Lower lobe of right lung (tissue), 2 donors: Measurements from ENCODE around the gene ITIH1. TPM values are rescaled to one million over a fixed set of nuclear protein-coding genes. Genes with fewer than 3 reads are reported as not detected.
"Not testable (repeated sequence)": the region's sequence is repeated elsewhere in the genome, so short reads cannot be mapped to it uniquely, and the experiment has no call there.

Source experiments
- ATAC-seq, 2 donors: fragments of 200-7000 bp; cut with Tn5 transposase; one replicate each; pipeline ENCODE4 v1.9.1; 2020 to 2022; ENCODE audit warnings: mild to moderate bottlenecking in 2 of 2, moderate library complexity in 2 of 2
- DNase-seq: peaks from one replicate; pipeline ENCODE4 v3.0.0-alpha.2; 2020
- H3K27ac ChIP-seq: fragments of 200-600 bp; one replicate; pipeline ENCODE4 v1.8.0; 2022
- H3K27me3 ChIP-seq: fragments of 200-600 bp; one replicate; pipeline ENCODE4 v1.8.0; 2022; ENCODE audit warnings: low read depth
- H3K36me3 ChIP-seq: fragments of 200-600 bp; one replicate; pipeline ENCODE4 v1.8.0; 2022; ENCODE audit warnings: mild to moderate bottlenecking
- H3K4me1 ChIP-seq: fragments of 200-600 bp; one replicate; pipeline ENCODE4 v1.8.0; 2022
- H3K4me3 ChIP-seq: fragments of 200-600 bp; one replicate; pipeline ENCODE4 v1.8.0; 2022; ENCODE audit warnings: mild to moderate bottlenecking
- H3K9me3 ChIP-seq: fragments of 200-600 bp; one replicate; pipeline ENCODE4 v1.8.0; 2022
- CTCF ChIP-seq: fragments of 200-600 bp; IDR thresholded peaks from one replicate; pipeline ENCODE4 v1.8.0; 2022; ENCODE audit warnings: antibody characterized with exemption, mild to moderate bottlenecking
- intact Hi-C: fragments of 100-400 bp; cut with DNase I; formaldehyde crosslinking; loops from one replicate; pipeline ENCODE4 v1.11.0; 2022
- long read RNA-seq: library from polyadenylated mRNA; unstranded; transcript quantifications from one replicate; pipeline ENCODE4 v2.0.0, GENCODE V29; 2021
- total RNA-seq: library from RNA; stranded (reverse); fragmentation: NEBNext Ultra II Directional; extraction: Animal tissue kit (Norgen Biotek cat#: 25700); gene quantifications from one replicate; pipeline ENCODE4 v1.2.1, GENCODE V29; 2021
- donor health status: DM: no; HTN: yes; CAD: no; lungs with severe emphysema.

Gene ITIH1
- total RNA-seq: not detected
- long read RNA-seq, partial matches to known transcripts: 0 of 1 reads
- long read RNA-seq, other reads (novel, unspliced or antisense): 1 of 1 reads

- ATAC-seq: no peak
- Histone ChIP-seq H3K4me1 (no peaks in the 10 kb centered on the region), H3K27ac (no peak within 1 kb of the TSS), H3K27me3 (no peaks in the 10 kb centered on the region), H3K9me3 (no peaks in the 10 kb centered on the region), H3K36me3 (no peaks in the 10 kb centered on the region), H3K4me3 (no peak within 1 kb of the TSS)
- no peak for TF ChIP-seq CTCF
- intact Hi-C loops: no loop called here
- DNase-seq: peak; percentile 41
Observed at GRCh38 chr3:52777127-52777958, at the start of gene ITIH1. TSS of gene ITIH1 (plus strand) at chr3:52777599. CDS start at chr3:52777616, 17 bp downstream.

GRCh38 chr3:52728753-52729152 is 48.6 kb upstream of the ITIH1 start:
- H3K4me3 ChIP-seq, H3K27me3 ChIP-seq, ATAC-seq, intact Hi-C loops, H3K27ac ChIP-seq, DNase-seq, H3K9me3 ChIP-seq, H3K4me1 ChIP-seq: not testable (repeated sequence)
- peaks cover 38% of the 10 kb centered on the region for H3K36me3 ChIP-seq

GRCh38 chr3:52730681-52731080 is 46.7 kb upstream of the ITIH1 start:
- H3K36me3 ChIP-seq: peaks cover 56% of the 10 kb centered on the region
- H3K9me3 ChIP-seq: peaks cover 5% of the 10 kb centered on the region
- no peaks in the 10 kb centered on the region for H3K27me3 ChIP-seq
- no peak overlapping the region for H3K27ac ChIP-seq
- H3K4me3 ChIP-seq: no peak overlapping the region
- intact Hi-C loops: no loop called here
- ATAC-seq (no peak), DNase-seq (no peak)
- TF ChIP-seq CTCF: no peak
- H3K4me1 ChIP-seq: no peaks in the 10 kb centered on the region

GRCh38 chr3:52731590-52731989 is 45.8 kb upstream of the ITIH1 start:
- Histone ChIP-seq H3K36me3 (peaks cover 65% of the 10 kb centered on the region), H3K9me3 (peaks cover 5% of the 10 kb centered on the region), H3K27me3 (no peaks in the 10 kb centered on the region), H3K27ac (no peak overlapping the region), H3K4me1 (no peaks in the 10 kb centered on the region), H3K4me3 (no peak overlapping the region)
- DNase-seq (no peak), ATAC-seq (no peak)
- intact Hi-C loops: no loop called here
- no peak for TF ChIP-seq CTCF

GRCh38 chr3:52733256-52733891 is 44.0 kb upstream of the ITIH1 start:
- intact Hi-C loops: no loop called here
- peaks cover 83% of the 10 kb centered on the region for H3K36me3 ChIP-seq

More at GRCh38 chr3:52733256-52733891, 44.0 kb upstream of the ITIH1 start:
- Histone ChIP-seq H3K27ac (no peak overlapping the region), H3K27me3 (no peaks in the 10 kb centered on the region), H3K9me3 (peaks cover 5% of the 10 kb centered on the region), H3K4me1 (no peaks in the 10 kb centered on the region), H3K4me3 (no peak overlapping the region)
- TF ChIP-seq CTCF: no peak
- ATAC-seq (no peak), DNase-seq (no peak)
